ENCODE results near the gene UBE2M.
"Not testable (repeated sequence)": the region's sequence is repeated elsewhere in the genome, so short reads cannot be mapped to it uniquely, and the experiment has no call there.

Gene UBE2M

DNA sequence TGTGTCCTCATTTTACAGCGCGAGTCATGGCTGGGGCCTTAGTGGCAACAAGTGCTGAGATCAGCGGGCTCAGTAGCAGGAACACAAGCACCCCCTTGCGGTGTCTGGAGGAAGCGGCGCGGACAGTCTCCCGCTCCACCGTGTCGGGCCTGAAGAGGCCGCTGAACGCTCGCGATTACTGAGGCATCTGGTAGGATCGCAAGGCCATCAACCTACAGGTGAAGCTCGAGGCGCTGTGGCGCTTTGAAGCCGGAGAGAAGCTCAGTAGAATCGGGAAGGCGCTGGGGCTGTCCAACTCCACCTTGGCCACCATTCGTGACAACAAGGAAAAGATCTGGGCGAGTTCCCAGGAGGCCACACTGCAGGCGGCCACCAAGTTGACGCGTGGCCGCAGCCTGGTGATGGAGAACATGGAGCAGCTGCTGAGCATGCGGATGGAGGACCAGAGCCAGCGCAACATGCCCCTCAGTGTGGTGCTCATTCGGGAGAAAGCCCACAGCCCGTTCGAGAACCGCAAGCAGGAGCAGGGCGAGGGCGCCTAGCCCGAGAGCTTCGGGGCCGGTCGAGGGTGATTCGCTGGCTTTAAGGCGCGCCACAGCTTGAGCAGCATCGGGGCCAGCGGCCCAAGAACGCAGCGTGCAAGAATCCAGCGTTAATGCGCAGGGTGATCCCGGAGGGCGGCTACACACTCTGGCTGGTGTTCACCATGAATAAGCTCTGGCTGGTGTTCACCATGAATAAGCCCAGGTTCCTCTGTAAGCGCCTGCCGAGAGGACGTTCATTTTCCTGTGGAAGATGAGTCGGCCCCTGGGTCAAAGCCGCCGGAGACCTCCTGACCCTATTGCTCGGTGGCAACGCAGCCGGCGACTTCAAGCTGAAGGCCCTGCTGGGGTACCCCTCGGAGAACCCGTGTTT lies 23.1 kb upstream of the UBE2M start:
- peak overlapping the region; percentile 6; the same call in 1 of the 2 replicates for H3K27ac ChIP-seq
- TF ChIP-seq CTCF (conservative IDR thresholded peaks at IDR 0.05), result no peak
- TF ChIP-seq ZFX (IDR thresholded peaks at IDR 0.05), result no peak

GRCh38 chr19:58579473-58580142 lies 21.2 kb upstream of the UBE2M start:
- TF ChIP-seq ZFX (IDR thresholded peaks at IDR 0.05) (no peak), CTCF (conservative IDR thresholded peaks at IDR 0.05) (no peak)
- H3K27ac ChIP-seq, result no peak overlapping the region

DNA sequence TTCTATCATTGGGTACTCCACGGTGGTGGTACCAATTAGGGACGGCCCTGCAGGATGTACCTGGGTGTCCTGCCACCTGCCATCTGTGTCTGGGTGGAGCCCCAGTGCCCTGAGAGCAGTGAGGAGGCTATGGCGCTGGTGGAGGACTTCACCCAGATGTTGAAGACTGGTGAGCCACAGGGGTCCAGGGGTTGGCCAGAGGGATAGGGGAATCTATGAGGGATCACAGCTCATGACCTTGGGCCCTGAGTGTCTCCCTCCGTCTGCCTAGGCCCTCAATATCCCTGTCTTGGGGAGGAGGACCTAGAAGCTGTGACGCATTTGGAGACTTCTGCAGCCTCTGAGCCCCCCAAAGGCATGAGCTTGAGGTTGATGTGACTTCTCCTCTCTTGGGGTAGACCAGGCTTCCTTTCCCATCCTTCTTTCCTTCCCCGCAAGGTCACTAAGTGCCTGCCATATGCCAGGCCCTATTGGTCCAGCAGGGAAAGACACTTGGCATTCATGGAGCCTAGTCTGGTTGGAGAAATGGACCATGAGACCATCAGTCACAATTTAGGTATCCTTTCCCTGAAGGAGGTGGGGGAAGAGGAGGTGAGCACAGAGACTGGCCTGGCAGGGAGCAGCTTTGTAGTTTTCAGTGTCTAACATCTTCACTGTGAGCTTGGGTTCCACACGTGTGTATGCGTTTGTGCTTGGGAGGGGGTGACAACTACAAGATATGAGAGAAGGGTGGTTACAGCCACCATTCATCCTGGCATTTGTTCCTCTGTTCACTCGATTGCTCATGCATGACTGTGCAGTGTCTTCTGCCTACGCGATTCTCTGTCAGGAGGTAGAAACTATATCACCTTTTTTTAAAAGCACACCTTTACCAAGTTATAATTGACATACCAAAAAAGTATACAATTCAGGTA lies 19.9 kb upstream of the UBE2M start:
- H3K27ac ChIP-seq, result no peak overlapping the region
- TF ChIP-seq ZFX (IDR thresholded peaks at IDR 0.05), result no peak
- no peak for TF ChIP-seq CTCF (conservative IDR thresholded peaks at IDR 0.05)

- H3K27ac ChIP-seq, result not testable (repeated sequence)
These were observed 19.2 kb upstream of the UBE2M start for GRCh38 chr19:58577581-58577980.

DNA sequence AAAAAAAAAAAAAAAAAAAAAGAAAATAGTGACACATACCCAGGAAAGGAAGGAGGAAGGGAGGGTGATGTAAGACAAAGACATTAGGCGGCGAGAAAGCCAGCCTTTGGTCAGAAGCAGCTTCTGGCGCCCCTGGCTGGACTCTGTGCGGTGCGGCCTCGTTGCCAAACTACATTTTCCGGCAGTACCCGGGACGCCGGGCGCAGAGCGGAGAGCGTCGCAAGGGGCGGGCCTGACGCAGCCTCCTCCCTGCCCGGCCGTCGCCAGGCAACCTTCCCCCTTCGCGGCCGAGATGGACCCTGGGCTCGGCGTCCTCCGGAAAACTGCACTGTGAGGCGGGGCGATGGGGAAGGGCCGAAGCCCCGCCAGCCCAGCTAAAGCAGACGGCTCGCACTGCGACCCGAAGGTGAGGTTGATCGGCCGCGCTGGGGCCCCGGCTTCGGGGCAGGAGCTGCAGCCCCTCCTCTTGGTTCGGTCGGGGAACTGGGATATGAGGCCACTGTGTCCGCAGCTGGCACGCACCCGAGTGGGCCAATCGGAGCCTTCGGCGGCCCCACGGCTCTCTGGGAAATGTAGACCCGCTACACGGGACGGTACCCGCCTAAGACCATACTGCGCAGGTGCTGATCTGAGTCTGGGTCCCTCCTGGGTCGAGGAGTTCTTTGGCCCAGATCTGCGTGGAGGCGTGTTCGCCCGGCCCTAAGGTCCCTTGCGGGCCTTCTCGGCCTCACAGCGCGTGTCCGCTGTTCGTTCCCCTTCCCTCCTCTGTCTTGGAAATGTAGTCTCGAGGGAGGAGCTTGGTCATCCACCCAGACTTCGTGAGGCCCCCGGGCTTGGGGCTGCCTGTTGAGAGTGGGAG lies 17.0 kb upstream of the UBE2M start:
- TF ChIP-seq CTCF (conservative IDR thresholded peaks at IDR 0.05), result no peak
- TF ChIP-seq ZFX (IDR thresholded peaks at IDR 0.05), result peak; percentile 33; the same call in 1 of the 2 replicates
- H3K27ac ChIP-seq, result peak overlapping the region; percentile 78

DNA sequence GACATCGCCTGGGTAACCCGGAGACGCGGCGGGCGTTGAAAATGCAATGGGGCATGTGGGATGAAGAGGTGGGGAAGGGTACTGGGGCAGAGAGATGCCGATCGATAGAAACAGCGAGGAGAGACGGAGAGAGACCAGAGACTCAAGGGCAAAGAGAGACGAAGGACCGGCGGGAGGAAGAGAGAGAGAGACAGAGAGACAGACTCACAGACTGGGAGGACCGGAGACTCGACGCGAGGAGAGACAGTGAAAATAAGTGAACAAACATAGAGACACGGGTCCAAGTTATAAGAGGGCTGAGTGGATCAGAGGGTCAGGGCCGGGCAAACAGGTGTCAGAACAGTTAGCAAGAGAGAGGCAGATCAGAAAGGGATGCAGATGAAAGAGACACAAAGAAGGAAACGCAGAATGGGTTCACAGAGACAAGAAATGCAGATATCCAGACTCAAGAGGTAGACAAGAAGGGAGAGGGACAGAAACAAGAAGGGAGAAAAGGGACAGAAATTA lies 15.3 kb upstream of the UBE2M start:
- no peak for TF ChIP-seq ZFX (IDR thresholded peaks at IDR 0.05)
- TF ChIP-seq CTCF (conservative IDR thresholded peaks at IDR 0.05), result no peak
- H3K27ac ChIP-seq, result peak overlapping the region; percentile 89

Measured in C4-2B (cell line).